ENCODE results near the gene ZEB2. TPM values are rescaled to one million over a fixed set of nuclear protein-coding genes. Genes with fewer than 3 reads are reported as not detected.
A peak's percentile ranks its signal among the peaks of the same experiment; 100 is the strongest.

ZEB2 gene
- total RNA-seq, 2 donors from 2014 or later, result 22.5 to 58.2 TPM

GRCh38 chr2:144495227-144496091, 24.5 kb downstream of the ZEB2 start:
- H3K9me3 Mint-ChIP-seq, result no peaks in the 10 kb centered on the region
- peaks cover 6% of the 10 kb centered on the region for H3K27me3 Mint-ChIP-seq (ENCODE audit: low read depth)
- H3K4me1 Mint-ChIP-seq (ENCODE audit: low read depth), result peaks cover 27% of the 10 kb centered on the region
- H3K27ac Mint-ChIP-seq, result peak overlapping the region; percentile 74
- DNase-seq, result no peak
- peak overlapping the region in 1 of 2 donors; percentile 58 for H3K4me3 Mint-ChIP-seq
- no peak for ATAC-seq (replicated peaks in 1 of 2)
- H3K36me3 Mint-ChIP-seq (ENCODE audit: insufficient read depth in 2 of 2), result peaks cover 0 to 3% of the 10 kb centered on the region in 2 donors

GRCh38 chr2:144493027-144493809, 26.7 kb downstream of the ZEB2 start:
- Mint-ChIP-seq H3K4me1 (ENCODE audit: low read depth) (peaks cover 28% of the 10 kb centered on the region), H3K27me3 (ENCODE audit: low read depth) (peaks cover 6% of the 10 kb centered on the region), H3K36me3 (ENCODE audit: insufficient read depth in 2 of 2) (peaks cover 0 to 3% of the 10 kb centered on the region in 2 donors), H3K27ac (peak overlapping the region; percentile 87), H3K9me3 (no peaks in the 10 kb centered on the region), H3K4me3 (peak overlapping the region in 1 of 2 donors; percentile 68)
- no peak for DNase-seq
- peak; percentile 68 to 80 for ATAC-seq (replicated peaks in 1 of 2)

- H3K27ac Mint-ChIP-seq, result peak overlapping the region; percentile 33
- H3K4me3 Mint-ChIP-seq, result peak overlapping the region; percentile 24 to 67
- peaks cover 0 to 3% of the 10 kb centered on the region in 2 donors for H3K36me3 Mint-ChIP-seq (ENCODE audit: insufficient read depth in 2 of 2)
- H3K4me1 Mint-ChIP-seq (ENCODE audit: low read depth), result peaks cover 24% of the 10 kb centered on the region
- DNase-seq (no peak), ATAC-seq (replicated peaks in 1 of 2) (no peak)
- no peaks in the 10 kb centered on the region for H3K9me3 Mint-ChIP-seq
- peaks cover 5% of the 10 kb centered on the region for H3K27me3 Mint-ChIP-seq (ENCODE audit: low read depth)
Measured at GRCh38 chr2:144490857-144491256, 29.1 kb downstream of the ZEB2 start.

- H3K27me3 Mint-ChIP-seq (ENCODE audit: low read depth), result no peaks in the 10 kb centered on the region
- peak overlapping the region in 1 of 2 donors; percentile 67 for H3K4me3 Mint-ChIP-seq
- DNase-seq (no peak), ATAC-seq (replicated peaks in 1 of 2) (peak; percentile 74 to 75)
- no peaks in the 10 kb centered on the region for H3K9me3 Mint-ChIP-seq
- H3K27ac Mint-ChIP-seq, result peak overlapping the region; percentile 65
- H3K36me3 Mint-ChIP-seq (ENCODE audit: insufficient read depth in 2 of 2), result peaks cover 0 to 3% of the 10 kb centered on the region in 2 donors
- H3K4me1 Mint-ChIP-seq (ENCODE audit: low read depth), result peaks cover 22% of the 10 kb centered on the region
Measured at GRCh38 chr2:144490017-144490416, 29.9 kb downstream of the ZEB2 start.

- no peak for ATAC-seq (replicated peaks in 1 of 2)
- no peaks in the 10 kb centered on the region for H3K9me3 Mint-ChIP-seq
- H3K4me3 Mint-ChIP-seq, result peak overlapping the region in 1 of 2 donors; percentile 67
- H3K27ac Mint-ChIP-seq, result no peak overlapping the region
- H3K27me3 Mint-ChIP-seq (ENCODE audit: low read depth), result no peaks in the 10 kb centered on the region
- peaks cover 0 to 3% of the 10 kb centered on the region in 2 donors for H3K36me3 Mint-ChIP-seq (ENCODE audit: insufficient read depth in 2 of 2)
- DNase-seq, result no peak
- peaks cover 22% of the 10 kb centered on the region for H3K4me1 Mint-ChIP-seq (ENCODE audit: low read depth)
Measured at GRCh38 chr2:144489315-144489916, 30.5 kb downstream of the ZEB2 start.

- peaks cover 9% of the 10 kb centered on the region for H3K27me3 Mint-ChIP-seq (ENCODE audit: low read depth)
- no peak overlapping the region for H3K4me3 Mint-ChIP-seq
- no peaks in the 10 kb centered on the region for H3K36me3 Mint-ChIP-seq (ENCODE audit: insufficient read depth in 2 of 2)
- peaks cover 18% of the 10 kb centered on the region for H3K4me1 Mint-ChIP-seq (ENCODE audit: low read depth)
- DNase-seq (no peak), ATAC-seq (replicated peaks in 1 of 2) (no peak)
- H3K27ac Mint-ChIP-seq, result no peak overlapping the region
- H3K9me3 Mint-ChIP-seq, result no peaks in the 10 kb centered on the region
Measured at GRCh38 chr2:144484201-144484948, 35.5 kb downstream of the ZEB2 start.

- peaks cover 9% of the 10 kb centered on the region for H3K27me3 Mint-ChIP-seq (ENCODE audit: low read depth)
- peak overlapping the region; percentile 78 for H3K27ac Mint-ChIP-seq
- peak overlapping the region in 1 of 2 donors; percentile 79 for H3K4me3 Mint-ChIP-seq
- H3K4me1 Mint-ChIP-seq (ENCODE audit: low read depth), result peaks cover 18% of the 10 kb centered on the region
- no peaks in the 10 kb centered on the region for H3K9me3 Mint-ChIP-seq
- peak in 1 of 2 donors; percentile 73 for ATAC-seq (replicated peaks in 1 of 2)
- H3K36me3 Mint-ChIP-seq (ENCODE audit: insufficient read depth in 2 of 2), result no peaks in the 10 kb centered on the region
- DNase-seq, result no peak
Measured at GRCh38 chr2:144481666-144482065, 38.3 kb downstream of the ZEB2 start.

GRCh38 chr2:144481109-144481508, 38.8 kb downstream of the ZEB2 start:
- ATAC-seq (replicated peaks in 1 of 2) (peak in 1 of 2 donors; percentile 36), DNase-seq (no peak)
- Mint-ChIP-seq H3K4me1 (ENCODE audit: low read depth) (peaks cover 18% of the 10 kb centered on the region), H3K4me3 (peak overlapping the region in 1 of 2 donors; percentile 73), H3K36me3 (ENCODE audit: insufficient read depth in 2 of 2) (no peaks in the 10 kb centered on the region), H3K27ac (peak overlapping the region; percentile 85), H3K27me3 (ENCODE audit: low read depth) (peaks cover 9% of the 10 kb centered on the region), H3K9me3 (no peaks in the 10 kb centered on the region)

GRCh38 chr2:144480285-144480684, 39.6 kb downstream of the ZEB2 start:
- Mint-ChIP-seq H3K27ac (no peak overlapping the region), H3K4me3 (no peak overlapping the region), H3K36me3 (ENCODE audit: insufficient read depth in 2 of 2) (no peaks in the 10 kb centered on the region), H3K27me3 (ENCODE audit: low read depth) (peaks cover 9% of the 10 kb centered on the region), H3K4me1 (ENCODE audit: low read depth) (peaks cover 25% of the 10 kb centered on the region), H3K9me3 (no peaks in the 10 kb centered on the region)
- DNase-seq (no peak), ATAC-seq (replicated peaks in 1 of 2) (no peak)

- Mint-ChIP-seq H3K9me3 (no peaks in the 10 kb centered on the region), H3K4me3 (peak overlapping the region in 1 of 2 donors; percentile 12), H3K27me3 (ENCODE audit: low read depth) (peaks cover 9% of the 10 kb centered on the region), H3K4me1 (ENCODE audit: low read depth) (peaks cover 30% of the 10 kb centered on the region), H3K27ac (no peak overlapping the region), H3K36me3 (ENCODE audit: insufficient read depth in 2 of 2) (no peaks in the 10 kb centered on the region)
- ATAC-seq (replicated peaks in 1 of 2), result no peak
- no peak for DNase-seq
Measured at GRCh38 chr2:144479659-144480058, 40.3 kb downstream of the ZEB2 start.

- Mint-ChIP-seq H3K36me3 (ENCODE audit: insufficient read depth in 2 of 2) (no peaks in the 10 kb centered on the region), H3K4me1 (ENCODE audit: low read depth) (peaks cover 30% of the 10 kb centered on the region), H3K9me3 (no peaks in the 10 kb centered on the region), H3K27ac (no peak overlapping the region), H3K4me3 (no peak overlapping the region), H3K27me3 (ENCODE audit: low read depth) (peaks cover 9% of the 10 kb centered on the region)
- no peak for ATAC-seq (replicated peaks in 1 of 2)
- DNase-seq, result no peak
Measured at GRCh38 chr2:144479138-144479537, 40.8 kb downstream of the ZEB2 start.

- H3K9me3 Mint-ChIP-seq, result no peaks in the 10 kb centered on the region
- H3K36me3 Mint-ChIP-seq (ENCODE audit: insufficient read depth in 2 of 2), result no peaks in the 10 kb centered on the region
- ATAC-seq (replicated peaks in 1 of 2) (no peak), DNase-seq (no peak)
- H3K4me1 Mint-ChIP-seq (ENCODE audit: low read depth), result peaks cover 30% of the 10 kb centered on the region
- H3K27ac Mint-ChIP-seq, result no peak overlapping the region
- H3K27me3 Mint-ChIP-seq (ENCODE audit: low read depth), result peaks cover 3% of the 10 kb centered on the region
- H3K4me3 Mint-ChIP-seq, result peak overlapping the region in 1 of 2 donors; percentile 12
Measured at GRCh38 chr2:144477957-144478311, 42.0 kb downstream of the ZEB2 start.

Data from activated T-cell treated with anti-CD3 and anti-CD28 coated beads, Interleukin-2, amount 50 U/mL, for 72 hours (primary cell).